GM23338 (cell line): ENCODE data around the gene CES2. TPM values are rescaled to one million over a fixed set of nuclear protein-coding genes. Genes with fewer than 3 reads are reported as not detected.

Experiments
- ATAC-seq: fragments of 200-7000 bp; cut with Tn5 transposase; 3 replicates; pipeline ENCODE4 v1.9.1; 2020
- DNase-seq: peaks from one replicate; pipeline ENCODE4 v3.0.0-alpha.2; 2015; ENCODE audit warnings: low spot score
- H2AFZ ChIP-seq: fragments of 200-600 bp; sonication (generic); 2 replicates; pipeline ENCODE4 v1.8.0; 2016; ENCODE audit warnings: antibody characterized with exemption, mild to moderate bottlenecking, moderate library complexity
- H3F3A ChIP-seq: fragments of 200-600 bp; sonication (generic); replicated peaks from 2 replicates; pipeline ENCODE4 v1.8.0; 2017; ENCODE audit warnings: antibody characterized with exemption, mixed run types, low read depth
- H3K27ac ChIP-seq: fragments of 200-600 bp; sonication (generic); 2 replicates; pipeline ENCODE4 v1.6.1; 2016; ENCODE audit warnings: low read depth
- H3K27me3 ChIP-seq: fragments of 200-600 bp; sonication (generic); 2 replicates; pipeline ENCODE4 v1.8.0; 2016; ENCODE audit warnings: mild to moderate bottlenecking, mixed run types, moderate library complexity; ENCODE audit not compliant: insufficient read depth
- H3K36me3 ChIP-seq: fragments of 200-600 bp; sonication (generic); 2 replicates; pipeline ENCODE4 v1.8.0; 2016; ENCODE audit warnings: mild to moderate bottlenecking; ENCODE audit not compliant: insufficient read depth
- H3K4me1 ChIP-seq: fragments of 200-600 bp; sonication (generic); 2 replicates; pipeline ENCODE4 v1.8.0; 2016; ENCODE audit warnings: mild to moderate bottlenecking, moderate library complexity; ENCODE audit not compliant: insufficient read depth
- H3K4me2 ChIP-seq: fragments of 200-600 bp; sonication (generic); 2 replicates; pipeline ENCODE4 v1.7.1; 2017; ENCODE audit warnings: mixed run types
- H3K4me3 ChIP-seq: fragments of 200-600 bp; sonication (generic); 2 replicates; pipeline ENCODE4 v1.6.1; 2016; ENCODE audit warnings: mixed run types
- H3K79me2 ChIP-seq: fragments of 200-600 bp; sonication (generic); replicated peaks from 2 replicates; pipeline ENCODE4 v1.8.0; 2017; ENCODE audit warnings: mild to moderate bottlenecking; ENCODE audit not compliant: insufficient read depth
- H3K9me2 ChIP-seq: fragments of 200-600 bp; sonication (generic); 2 replicates; pipeline ENCODE4 v1.8.0; 2017; ENCODE audit not compliant: insufficient read depth
- H4K20me1 ChIP-seq: fragments of 200-600 bp; sonication (generic); replicated peaks from 2 replicates; pipeline ENCODE4 v1.8.0; 2017; ENCODE audit warnings: mild to moderate bottlenecking; ENCODE audit not compliant: insufficient read depth
- H3K27ac Mint-ChIP-seq: 2 replicates; pipeline ENCODE4 v1.8.0; 2020; ENCODE audit warnings: inconsistent platforms, mild to moderate bottlenecking, moderate library complexity, mixed read lengths
- H3K27me3 Mint-ChIP-seq: 3 replicates; pipeline ENCODE4 v1.8.0; 2022; ENCODE audit warnings: low read depth, mild to moderate bottlenecking, moderate library complexity, mixed read lengths, inconsistent platforms; ENCODE audit not compliant: insufficient read depth, poor library complexity
- H3K36me3 Mint-ChIP-seq: 3 replicates; pipeline ENCODE4 v1.8.0; 2021; ENCODE audit warnings: low read depth, mild to moderate bottlenecking, inconsistent platforms, moderate library complexity, mixed read lengths
- H3K4me1 Mint-ChIP-seq: 3 replicates; pipeline ENCODE4 v1.8.0; 2020; ENCODE audit warnings: mild to moderate bottlenecking, inconsistent platforms, mixed read lengths
- H3K4me3 Mint-ChIP-seq: 3 replicates; pipeline ENCODE4 v1.8.0; 2021; ENCODE audit warnings: moderate library complexity, mild to moderate bottlenecking, inconsistent platforms, mixed read lengths
- H3K9me3 Mint-ChIP-seq: 3 replicates; pipeline ENCODE4 v1.8.0; 2020; ENCODE audit warnings: moderate library complexity, mild to moderate bottlenecking, inconsistent platforms, mixed read lengths
- ETS1 ChIP-seq: IDR thresholded peaks from 2 replicates; pipeline ENCODE4 v1.6.1; 2016; ENCODE audit warnings: antibody characterized with exemption
- EZH2 ChIP-seq: fragments of 200-600 bp; sonication (generic); IDR thresholded peaks from one replicate; pipeline ENCODE4 v1.8.0; 2017; ENCODE audit warnings: antibody characterized with exemption, mild to moderate bottlenecking, low read depth; ENCODE audit not compliant: unreplicated experiment
- JUNB ChIP-seq: IDR thresholded peaks from one replicate; pipeline ENCODE4 v1.6.1; 2016; ENCODE audit warnings: antibody characterized with exemption; ENCODE audit not compliant: unreplicated experiment
- NANOG ChIP-seq: IDR thresholded peaks from 2 replicates; pipeline ENCODE4 v1.6.1; 2016; ENCODE audit warnings: antibody characterized with exemption, borderline replicate concordance
- POLR2AphosphoS5 ChIP-seq: IDR thresholded peaks from 2 replicates; pipeline ENCODE4 v1.6.1; 2016; ENCODE audit warnings: antibody characterized with exemption, low read depth
- REST ChIP-seq: IDR thresholded peaks from one replicate; pipeline ENCODE4 v1.6.1; 2018; ENCODE audit warnings: antibody characterized with exemption; ENCODE audit not compliant: unreplicated experiment
- STAT1 ChIP-seq: IDR thresholded peaks from one replicate; pipeline ENCODE4 v1.6.1; 2016; ENCODE audit warnings: antibody characterized with exemption; ENCODE audit not compliant: unreplicated experiment
- ZNF114 ChIP-seq: fragments of 250-450 bp; sonication (Bioruptor Pico); IDR thresholded peaks from 2 replicates; pipeline ENCODE4 v1.5.0; 2020; ENCODE audit warnings: mild to moderate bottlenecking, moderate library complexity
- ZNF462 ChIP-seq: fragments of 250-450 bp; sonication (Bioruptor Pico); IDR thresholded peaks from 2 replicates; pipeline ENCODE4 v1.5.0; 2020; ENCODE audit warnings: mild to moderate bottlenecking, moderate library complexity
- polyA plus RNA-seq: library from polyadenylated mRNA; unstranded; fragments of >200 nt; fragmentation: Nextera tagmentation; extraction: Ambion mirVana; gene quantifications from 2 replicates; pipeline ENCODE4 v1.2.1, GENCODE V29; 2016
- total RNA-seq: library from RNA; depleted of rRNA; stranded (reverse); fragments of >200 nt; shearing (Covaris generic); gene quantifications from 2 replicates; pipeline ENCODE4 v1.2.3, GENCODE V29; 2014

Gene CES2
- total and polyA plus RNA-seq, 2 experiments from 2014 or later, result 5.0 to 9.3 TPM

- TF ChIP-seq NANOG (no peak), POLR2AphosphoS5 (no peak), STAT1 (no peak), JUNB (no peak), REST (no peak)
These were observed 26.6 kb downstream of the CES2 start (continued) for GRCh38 chr16:66961914-66962313.

GRCh38 chr16:66964049-66964448, 28.7 kb downstream of the CES2 start:
- no peak overlapping the region for H3K27ac ChIP-seq
- H3K27me3 ChIP-seq, result no peaks in the 10 kb centered on the region
- peaks cover 5% of the 10 kb centered on the region for H3K27me3 Mint-ChIP-seq
- no peak for DNase-seq
- no peak overlapping the region for H2AFZ ChIP-seq
- no peaks in the 10 kb centered on the region for H3K9me2 ChIP-seq
- H3F3A ChIP-seq, result no peaks in the 10 kb centered on the region
- H3K36me3 ChIP-seq, result no peaks in the 10 kb centered on the region
- H3K4me1 ChIP-seq, result no peaks in the 10 kb centered on the region
- peaks cover 4% of the 10 kb centered on the region; the same call in 1 of the 3 replicates for H3K9me3 Mint-ChIP-seq
- H4K20me1 ChIP-seq, result no peaks in the 10 kb centered on the region; the same call in 1 of the 2 replicates
- H3K27ac Mint-ChIP-seq, result no peak overlapping the region
- no peak overlapping the region for H3K4me3 Mint-ChIP-seq
- H3K4me1 Mint-ChIP-seq, result peaks cover 10% of the 10 kb centered on the region
- ATAC-seq, result no peak
- no peaks in the 10 kb centered on the region for H3K36me3 Mint-ChIP-seq
- H3K4me3 ChIP-seq, result no peak overlapping the region
- H3K79me2 ChIP-seq, result no peaks in the 10 kb centered on the region
- H3K4me2 ChIP-seq, result no peak overlapping the region
- TF ChIP-seq EZH2 (no peak), ZNF462 (CRISPR knock-in tag) (no peak), NANOG (no peak), REST (no peak), ZNF114 (CRISPR knock-in tag) (no peak), ETS1 (no peak)
